Heart right ventricle (tissue), 16 donors: ENCODE measurements around the gene CBFA2T2. TPM values are rescaled to one million over a fixed set of nuclear protein-coding genes. Genes with fewer than 3 reads are reported as not detected.
"Not testable (repeated sequence)": the region's sequence is repeated elsewhere in the genome, so short reads cannot be mapped to it uniquely, and the experiment has no call there.

Experiments
- ATAC-seq, 8 donors: fragments of 200-7000 bp; cut with Tn5 transposase; one replicate each; pipeline ENCODE4 v1.9.1; 2020; ENCODE audit warnings: mild to moderate bottlenecking in 8 of 8, moderate library complexity in 8 of 8, moderate number of reproducible peaks in 1 of 8
- DNase-seq, 2 donors: peaks; one replicate each; pipeline ENCODE4 v3.0.0-alpha.2; 2020
- H3K27ac ChIP-seq, 10 donors: fragments of 200-600 bp; sonication (generic) in 2 of 10; one replicate each; pipeline versions ENCODE4 v1.5.0 to v1.8.0; 2020 to 2022; ENCODE audit warnings: mild to moderate bottlenecking in 3 of 10
- H3K27me3 ChIP-seq, 7 donors: fragments of 200-600 bp; one replicate each; pipeline ENCODE4 v1.8.0; 2021 to 2022; ENCODE audit warnings: mild to moderate bottlenecking in 2 of 7
- H3K36me3 ChIP-seq, 9 donors: fragments of 200-600 bp; sonication (generic) in 1 of 9; one replicate each; pipeline versions ENCODE4 v1.5.0 to v1.8.0; 2020 to 2022; ENCODE audit warnings: mild to moderate bottlenecking in 2 of 9
- H3K4me1 ChIP-seq, 9 donors: fragments of 200-600 bp; sonication (generic) in 1 of 9; one replicate each; pipeline versions ENCODE4 v1.5.0 to v1.8.0; 2020 to 2022; ENCODE audit warnings: mild to moderate bottlenecking in 4 of 9
- H3K4me3 ChIP-seq, 10 donors: fragments of 200-600 bp; sonication (generic) in 2 of 10; one replicate each; pipeline versions ENCODE4 v1.5.0 to v1.8.0; 2020 to 2022; ENCODE audit warnings: mild to moderate bottlenecking in 7 of 10, moderate library complexity in 2 of 10
- H3K9me3 ChIP-seq, 11 donors: fragments of 200-600 bp in 10 of 11; sonication (generic) in 2 of 11; one replicate each; pipeline versions ENCODE4 v1.5.0 to v1.8.0; 2013 to 2022; ENCODE audit warnings: mild to moderate bottlenecking in 2 of 11, control low read depth in 1 of 11, moderate library complexity in 1 of 11
- CTCF ChIP-seq, 9 donors: fragments of 200-600 bp; sonication (generic) in 2 of 9; IDR thresholded peaks; one replicate each; pipeline versions ENCODE4 v1.5.0 to v1.8.0; 2021 to 2022; ENCODE audit warnings: antibody characterized with exemption in 9 of 9, mild to moderate bottlenecking in 5 of 9, moderate library complexity in 1 of 9
- WGBS, 2 donors: extraction: QIAGEN DNeasy Blood & Tissue Kit; methylation state at CpG; one replicate each; pipeline ENCODE4 v1.1.7; 2013; ENCODE audit warnings: inconsistent platforms in 1 of 2; 5-methylcytosine and 5-hydroxymethylcytosine counted together
- intact Hi-C, 10 donors: fragments of 100-400 bp; cut with DNase I; formaldehyde crosslinking; loops; one replicate each; pipeline versions ENCODE4 v1.11.1 to v1.14.2; 2022
- polyA plus RNA-seq, 2 donors: library from polyadenylated mRNA; stranded (reverse); fragments of 200-250 nt; gene quantifications; one replicate each; pipeline ENCODE4 v1.2.3, GENCODE V29; 2013
- total RNA-seq, 10 donors: library from RNA; stranded (reverse); fragmentation: NEBNext Ultra II Directional in 3 of 10; extraction: Animal tissue kit (Norgen Biotek cat#: 25700) in 3 of 10; gene quantifications; one replicate each; pipeline versions ENCODE4 v1.2.1 to v1.2.4, GENCODE V29; 2021 to 2023
- donor health status: Arrhythmogenic right ventricular cardiomyopathy.
- donor health status: ischemic (EF 13 %, LVEDD 7.1; RV severe dilation, severe dysfunction).
- donor health status: healthy with polysubstance abuse.
- donor health status: DM: no; HTN: yes; CAD: no.
- donor health status: DM: no; HTN: no; CAD: no.
- donor health status: ischemic (EF 25% LVEDD 6.9; RV normal size, moderate dysfunction).
- donor health status: ischemic (EF 25% LVEDD 5.7; RV mildly dilated, moderate dysfunction).
- donor health status: healthy.
- donor health status: DM: yes; HTN: yes; CAD: no.
- donor health status: Ischemic cardiomyopathy.
- donor health status: ischemic (EF 35%, LVEDD 5.7; RV mildly dilated, moderate dysfunction).
- donor health status: nonischemic (EF 11% LVEDD 7.7; RV severe dilation, severe dysfunction).
- donor health status: DM: yes; HTN: yes; CAD: no.
- donor health status: PGD.
- donor health status: ischemic (EF 29% LVEDD 5.4; RV normal size, mild dysfunction).
- donor health status: nonischemic (EF 23%, LVEDD 6.1; RV moderate dilation, normal function).

Gene CBFA2T2
- total and polyA plus RNA-seq, 12 donors, result 3.5 to 13.3 (median 11.3) TPM

- H3K36me3 ChIP-seq, result no peaks in the 10 kb centered on the region
- no peaks in the 10 kb centered on the region for H3K9me3 ChIP-seq
- ATAC-seq (no peak), DNase-seq (no peak)
- WGBS, 2 donors, result 82 to 86% methylated on average over 2 of the region's 2 CpGs
- H3K4me1 ChIP-seq, result peaks cover 0 to 14% (median 4%) of the 10 kb centered on the region in 9 donors
- no peaks in the 10 kb centered on the region for H3K27me3 ChIP-seq
- H3K27ac ChIP-seq, result no peak overlapping the region
- TF ChIP-seq CTCF (IDR thresholded peaks at IDR 0.05), result no peak
- intact Hi-C loops, result no loop called here
- no peak overlapping the region for H3K4me3 ChIP-seq
These were observed 16.7 kb downstream of the CBFA2T2 start for GRCh38 chr20:33506576-33506975.

- Histone ChIP-seq H3K27ac (no peak overlapping the region), H3K4me1 (peaks cover 0 to 11% (median 4%) of the 10 kb centered on the region in 9 donors), H3K9me3 (no peaks in the 10 kb centered on the region), H3K36me3 (no peaks in the 10 kb centered on the region), H3K4me3 (no peak overlapping the region), H3K27me3 (no peaks in the 10 kb centered on the region)
- ATAC-seq (no peak), DNase-seq (no peak)
- 85 to 91% methylated on average over 3 of the region's 3 CpGs for WGBS, 2 donors
- intact Hi-C loops, result no loop called here
- no peak for TF ChIP-seq CTCF (IDR thresholded peaks at IDR 0.05)
These were observed 17.6 kb downstream of the CBFA2T2 start for GRCh38 chr20:33507461-33507860.

- intact Hi-C loops, result not testable (repeated sequence)
These were observed 18.1 kb downstream of the CBFA2T2 start for GRCh38 chr20:33508015-33508414.

GRCh38 chr20:33509057-33509456 is 19.2 kb downstream of the CBFA2T2 start:
- ATAC-seq, H3K36me3 ChIP-seq, H3K27me3 ChIP-seq, intact Hi-C loops, DNase-seq, H3K4me3 ChIP-seq, H3K9me3 ChIP-seq, H3K27ac ChIP-seq: not testable (repeated sequence)
- 100% methylated on average over 3 of the region's 3 CpGs for WGBS, 2 donors
- H3K4me1 ChIP-seq, result peaks cover 0 to 11% (median 4%) of the 10 kb centered on the region in 9 donors

More at GRCh38 chr20:33508015-33508414, 18.1 kb downstream of the CBFA2T2 start:
- not testable (repeated sequence) for H3K27me3 ChIP-seq, ATAC-seq, H3K9me3 ChIP-seq, H3K36me3 ChIP-seq, H3K27ac ChIP-seq, H3K4me3 ChIP-seq, DNase-seq
- peaks cover 0 to 11% (median 4%) of the 10 kb centered on the region in 9 donors for H3K4me1 ChIP-seq
- WGBS, 2 donors, result 97 to 100% methylated on average over 7 of the region's 7 CpGs

GRCh38 chr20:33511876-33512275 is 22.0 kb downstream of the CBFA2T2 start:
- H3K36me3 ChIP-seq, H3K4me1 ChIP-seq, DNase-seq, H3K27ac ChIP-seq, H3K27me3 ChIP-seq, H3K4me3 ChIP-seq, intact Hi-C loops, H3K9me3 ChIP-seq, ATAC-seq: not testable (repeated sequence)
- WGBS, 2 donors, result 97 to 98% methylated on average over 13 of the region's 13 CpGs

- H3K27ac ChIP-seq, result no peak overlapping the region
- H3K9me3 ChIP-seq, result no peaks in the 10 kb centered on the region
- ATAC-seq (no peak), DNase-seq (no peak)
- TF ChIP-seq CTCF (IDR thresholded peaks at IDR 0.05), result peak in 4 of 9 donors; percentile 4 to 26 (median 19)
- no peak overlapping the region for H3K4me3 ChIP-seq
- intact Hi-C loops, result no loop called here
- H3K4me1 ChIP-seq, result peaks cover 0 to 17% (median 10%) of the 10 kb centered on the region in 9 donors
- no peaks in the 10 kb centered on the region for H3K36me3 ChIP-seq
- no peaks in the 10 kb centered on the region for H3K27me3 ChIP-seq
- WGBS, 2 donors, result 93 to 94% methylated on average over 11 of the region's 11 CpGs
These were observed 25.8 kb downstream of the CBFA2T2 start for GRCh38 chr20:33515569-33516216.
